ENCODE results near the gene ADCY7. TPM values are rescaled to one million over a fixed set of nuclear protein-coding genes. Genes with fewer than 3 reads are reported as not detected.

Gene ADCY7
- total RNA-seq, 1 experiment from 2014 or later = 34.2 TPM

DNA sequence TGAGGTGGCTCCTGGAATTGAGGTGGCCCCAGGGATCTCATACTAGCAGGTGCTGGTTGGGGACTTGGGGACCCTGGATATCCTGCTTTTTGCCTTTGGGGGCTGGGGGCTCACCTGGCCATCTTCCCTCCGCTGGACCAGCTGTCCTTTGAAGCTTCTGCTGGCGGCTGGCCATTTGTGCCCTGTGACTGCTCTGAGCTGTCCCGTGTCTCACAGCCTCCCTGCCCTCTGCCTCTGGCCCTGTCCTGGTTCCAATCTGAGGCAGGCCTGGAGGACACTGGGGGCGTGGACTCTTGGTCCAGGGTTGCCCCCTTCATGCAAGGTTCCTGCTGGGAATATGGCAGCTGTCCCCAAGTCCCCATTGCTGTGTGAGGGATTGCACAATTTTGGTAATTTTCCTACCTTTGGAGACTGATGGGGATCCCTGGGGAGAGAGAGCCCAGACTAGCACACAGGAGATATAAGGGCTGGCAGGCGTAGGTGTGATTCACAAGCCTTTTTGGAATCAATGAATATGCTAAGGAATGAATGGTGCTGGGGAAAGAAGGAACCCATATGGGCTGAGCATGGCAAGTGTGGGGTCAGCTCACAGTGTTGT, 19.2 kb downstream of the ADCY7 start:
- Histone ChIP-seq H3K9me3 (ENCODE audit: control insufficient read depth in 1 of 2, insufficient read depth in 1 of 2, low read depth in 1 of 2, low read length in 2 of 2) (no peaks in the 10 kb centered on the region), H3K4me2 (ENCODE audit: low read length) (no peak overlapping the region), H3K9ac (ENCODE audit: low read length) (no peak overlapping the region), H2AFZ (ENCODE audit: low read depth, low read length, poor library complexity, severe bottlenecking) (no peak overlapping the region), H3K9me2 (ENCODE audit: insufficient read depth) (no peaks in the 10 kb centered on the region), H3K4me1 (ENCODE audit: control insufficient read depth in 1 of 2, insufficient read depth in 2 of 2, low read length in 2 of 2) (no peaks in the 10 kb centered on the region), H3K27me3 (ENCODE audit: insufficient read depth, low read length) (no peaks in the 10 kb centered on the region), H3K4me3 (replicated peaks in 1 of 2; ENCODE audit: low read depth in 1 of 2, low read length in 2 of 2) (no peak overlapping the region), H3K27ac (ENCODE audit: low read depth, low read length) (no peak overlapping the region), H3K79me2 (ENCODE audit: insufficient read depth, low read length) (peaks cover 2% of the 10 kb centered on the region; the same call in 1 of the 2 replicates), H4K20me1 (ENCODE audit: insufficient read depth) (no peaks in the 10 kb centered on the region), H3K36me3 (ENCODE audit: control insufficient read depth in 1 of 2, insufficient read depth in 2 of 2, low read length in 2 of 2) (no peaks in the 10 kb centered on the region)
- BruUV-seq (replicated peaks) = no TSS peak
- TF ChIP-seq, protein P1, sequence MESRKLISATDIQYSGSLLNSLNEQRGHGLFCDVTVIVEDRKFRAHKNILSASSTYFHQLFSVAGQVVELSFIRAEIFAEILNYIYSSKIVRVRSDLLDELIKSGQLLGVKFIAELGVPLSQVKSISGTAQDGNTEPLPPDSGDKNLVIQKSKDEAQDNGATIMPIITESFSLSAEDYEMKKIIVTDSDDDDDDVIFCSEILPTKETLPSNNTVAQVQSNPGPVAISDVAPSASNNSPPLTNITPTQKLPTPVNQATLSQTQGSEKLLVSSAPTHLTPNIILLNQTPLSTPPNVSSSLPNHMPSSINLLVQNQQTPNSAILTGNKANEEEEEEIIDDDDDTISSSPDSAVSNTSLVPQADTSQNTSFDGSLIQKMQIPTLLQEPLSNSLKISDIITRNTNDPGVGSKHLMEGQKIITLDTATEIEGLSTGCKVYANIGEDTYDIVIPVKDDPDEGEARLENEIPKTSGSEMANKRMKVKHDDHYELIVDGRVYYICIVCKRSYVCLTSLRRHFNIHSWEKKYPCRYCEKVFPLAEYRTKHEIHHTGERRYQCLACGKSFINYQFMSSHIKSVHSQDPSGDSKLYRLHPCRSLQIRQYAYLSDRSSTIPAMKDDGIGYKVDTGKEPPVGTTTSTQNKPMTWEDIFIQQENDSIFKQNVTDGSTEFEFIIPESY (IDR thresholded peaks at IDR 0.05; ENCODE audit: extremely low read depth, insufficient replicate concordance, low read length) = no peak
- TF ChIP-seq CBX3 (IDR thresholded peaks at IDR 0.05; ENCODE audit: low read depth) (no peak), EGR1 (IDR thresholded peaks at IDR 0.05; ENCODE audit: low read depth) (no peak), YY1 (IDR thresholded peaks at IDR 0.05; ENCODE audit: extremely low read depth, insufficient replicate concordance, low read depth, low read length) (no peak), JUND (IDR thresholded peaks at IDR 0.05) (no peak), SP1 (IDR thresholded peaks at IDR 0.05; ENCODE audit: low read depth) (no peak), SIN3A (IDR thresholded peaks at IDR 0.05; ENCODE audit: low read depth) (no peak), ZNF274 (IDR thresholded peaks at IDR 0.05; ENCODE audit: low read depth, low read length) (no peak), FOSL1 (IDR thresholded peaks at IDR 0.05; ENCODE audit: low read depth) (no peak), POLR2A (IDR thresholded peaks at IDR 0.05; ENCODE audit: borderline replicate concordance, extremely low read depth, insufficient read depth, insufficient read length) (no peak), ELF1 (IDR thresholded peaks at IDR 0.05; ENCODE audit: borderline replicate concordance, low read depth) (no peak), CEBPB (IDR thresholded peaks at IDR 0.05; ENCODE audit: low read depth) (no peak), RAD21 (IDR thresholded peaks at IDR 0.05; ENCODE audit: low read depth) (no peak), ZFX (IDR thresholded peaks at IDR 0.05) (no peak), EZH2phosphoT487 (IDR thresholded peaks at IDR 0.05; ENCODE audit: borderline replicate concordance) (no peak), TCF7L2 (IDR thresholded peaks at IDR 0.05; ENCODE audit: borderline replicate concordance, extremely low read depth, insufficient read depth, insufficient read length) (no peak), SRF (IDR thresholded peaks at IDR 0.05; ENCODE audit: low read depth) (no peak)
- TF ChIP-seq, protein P2, sequence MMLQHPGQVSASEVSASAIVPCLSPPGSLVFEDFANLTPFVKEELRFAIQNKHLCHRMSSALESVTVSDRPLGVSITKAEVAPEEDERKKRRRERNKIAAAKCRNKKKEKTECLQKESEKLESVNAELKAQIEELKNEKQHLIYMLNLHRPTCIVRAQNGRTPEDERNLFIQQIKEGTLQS (IDR thresholded peaks at IDR 0.05) = no peak
- TF ChIP-seq, protein P3, sequence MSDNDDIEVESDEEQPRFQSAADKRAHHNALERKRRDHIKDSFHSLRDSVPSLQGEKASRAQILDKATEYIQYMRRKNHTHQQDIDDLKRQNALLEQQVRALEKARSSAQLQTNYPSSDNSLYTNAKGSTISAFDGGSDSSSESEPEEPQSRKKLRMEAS (IDR thresholded peaks at IDR 0.05) = no peak
- ChIA-PET CTCF (no interaction called here), RAD21 (ENCODE audit: low non-redundant PET in 1 of 2, low total read pairs in 2 of 2, uncharacterized antibody in 2 of 2, unreplicated experiment in 2 of 2) (no interaction called here), POLR2A (no interaction called here)
- ATAC-seq (no peak), DNase-seq (ENCODE audit: low read depth, low spot score) (no peak)
- intact Hi-C loops (cut with micrococcal nuclease) = no loop called here
